Astrocyte (in vitro differentiated cells and primary cell): ENCODE measurements around the gene OR51I2. TPM values are rescaled to one million over a fixed set of nuclear protein-coding genes. Genes with fewer than 3 reads are reported as not detected.

ENCODE experiments used
- DNase-seq: peaks from one replicate; pipeline ENCODE4 v3.0.0-alpha.2; 2010; ENCODE audit warnings: low read depth
- FAIRE-seq: peaks from 2 replicates; lab custom pipeline; 2011; peaks lifted over from hg19 to GRCh38; lab: Jason Lieb, UNC
- H2AFZ ChIP-seq: 2 replicates; pipeline ENCODE4 v1.6.0; 2012; ENCODE audit warnings: low read depth, low read length, inconsistent platforms
- H3K27ac ChIP-seq: 2 replicates; pipeline ENCODE4 v1.5.1; 2011; ENCODE audit warnings: low read depth, low read length, inconsistent platforms
- H3K27me3 ChIP-seq: 2 replicates; pipeline ENCODE4 v1.6.0; 2011; ENCODE audit warnings: low read length, inconsistent platforms; ENCODE audit not compliant: insufficient read depth
- H3K36me3 ChIP-seq: 2 replicates; pipeline ENCODE4 v1.5.1; 2011; ENCODE audit warnings: low read length, inconsistent platforms; ENCODE audit not compliant: insufficient read depth
- H3K4me1 ChIP-seq: 2 replicates; pipeline ENCODE4 v1.5.1; 2011; ENCODE audit warnings: low read length, inconsistent platforms; ENCODE audit not compliant: insufficient read depth
- H3K4me2 ChIP-seq: 2 replicates; pipeline ENCODE4 v1.6.0; 2012; ENCODE audit warnings: low read length, inconsistent platforms
- H3K4me3 ChIP-seq: 2 replicates; pipeline ENCODE4 v1.5.1; 2011; ENCODE audit warnings: low read depth, mild to moderate bottlenecking, low read length, inconsistent platforms; ENCODE audit not compliant: insufficient read depth
- H3K79me2 ChIP-seq: 2 replicates; pipeline ENCODE4 v1.6.0; 2012; ENCODE audit warnings: mild to moderate bottlenecking, low read length, inconsistent platforms; ENCODE audit not compliant: insufficient read depth
- H3K9ac ChIP-seq: 2 replicates; pipeline ENCODE4 v1.6.0; 2012; ENCODE audit warnings: mild to moderate bottlenecking, low read length, inconsistent platforms
- H3K9me3 ChIP-seq: 2 replicates; pipeline ENCODE4 v1.5.1; 2012; ENCODE audit warnings: low read depth, mild to moderate bottlenecking, low read length, inconsistent platforms; ENCODE audit not compliant: insufficient read depth
- H4K20me1 ChIP-seq: 2 replicates; pipeline ENCODE4 v1.6.0; 2012; ENCODE audit warnings: low read length, inconsistent platforms; ENCODE audit not compliant: insufficient read depth
- H3K27ac Mint-ChIP-seq: one replicate; pipeline ENCODE4 v1.8.0; 2021; ENCODE audit warnings: mild to moderate bottlenecking, mixed read lengths; ENCODE audit not compliant: unreplicated experiment
- H3K27me3 Mint-ChIP-seq: one replicate; pipeline ENCODE4 v1.8.0; 2021; ENCODE audit warnings: low read depth, mixed read lengths; ENCODE audit not compliant: unreplicated experiment
- H3K36me3 Mint-ChIP-seq: one replicate; pipeline ENCODE4 v1.8.0; 2021; ENCODE audit warnings: low read depth, mixed read lengths; ENCODE audit not compliant: unreplicated experiment
- H3K4me1 Mint-ChIP-seq: one replicate; pipeline ENCODE4 v1.8.0; 2021; ENCODE audit warnings: low read depth, mixed read lengths; ENCODE audit not compliant: unreplicated experiment
- H3K4me3 Mint-ChIP-seq: one replicate; pipeline ENCODE4 v1.8.0; 2021; ENCODE audit warnings: mild to moderate bottlenecking, moderate library complexity, mixed read lengths; ENCODE audit not compliant: unreplicated experiment
- H3K9me3 Mint-ChIP-seq: one replicate; pipeline ENCODE4 v1.8.0; 2021; ENCODE audit warnings: mild to moderate bottlenecking, mixed read lengths; ENCODE audit not compliant: unreplicated experiment
- EZH2 ChIP-seq: IDR thresholded peaks from 2 replicates; pipeline ENCODE4 v1.6.1; 2012; ENCODE audit warnings: mild to moderate bottlenecking, low read length, inconsistent platforms; ENCODE audit not compliant: insufficient read depth
- total RNA-seq: library from RNA; stranded (reverse); gene quantifications from 2 replicates; pipeline ENCODE4 v1.2.1, GENCODE V29; 2021
- TF ChIP-seq, protein P1 (sequence below): IDR thresholded peaks from 2 replicates; pipeline ENCODE4 v1.5.1; 2011; ENCODE audit warnings: low read depth, mild to moderate bottlenecking, inconsistent platforms, low read length, moderate library complexity; ENCODE audit not compliant: insufficient read depth

OR51I2 gene
- total RNA-seq, 1 donor from 2014 or later = not detected

GRCh38 chr11:5443835-5444393, 5.2 kb upstream of the OR51I2 start:
- H3K27me3 Mint-ChIP-seq = peaks cover 3% of the 10 kb centered on the region
- H3K4me3 ChIP-seq = no peak overlapping the region
- no peaks in the 10 kb centered on the region for H3K4me1 Mint-ChIP-seq
- H3K4me2 ChIP-seq = no peak overlapping the region
- H3K79me2 ChIP-seq = no peaks in the 10 kb centered on the region
- no peak overlapping the region for H2AFZ ChIP-seq
- no peak overlapping the region for H3K9ac ChIP-seq
- no peaks in the 10 kb centered on the region for H4K20me1 ChIP-seq
- FAIRE-seq = no peak
- no peak overlapping the region for H3K4me3 Mint-ChIP-seq
- DNase-seq = no peak
- H3K36me3 Mint-ChIP-seq = no peaks in the 10 kb centered on the region
- no peaks in the 10 kb centered on the region for H3K36me3 ChIP-seq
- H3K9me3 Mint-ChIP-seq = no peaks in the 10 kb centered on the region
- no peaks in the 10 kb centered on the region for H3K9me3 ChIP-seq
- H3K4me1 ChIP-seq = no peaks in the 10 kb centered on the region
- no peak overlapping the region for H3K27ac ChIP-seq
- no peak overlapping the region for H3K27ac Mint-ChIP-seq
- H3K27me3 ChIP-seq = no peaks in the 10 kb centered on the region
- TF ChIP-seq, protein P1, sequence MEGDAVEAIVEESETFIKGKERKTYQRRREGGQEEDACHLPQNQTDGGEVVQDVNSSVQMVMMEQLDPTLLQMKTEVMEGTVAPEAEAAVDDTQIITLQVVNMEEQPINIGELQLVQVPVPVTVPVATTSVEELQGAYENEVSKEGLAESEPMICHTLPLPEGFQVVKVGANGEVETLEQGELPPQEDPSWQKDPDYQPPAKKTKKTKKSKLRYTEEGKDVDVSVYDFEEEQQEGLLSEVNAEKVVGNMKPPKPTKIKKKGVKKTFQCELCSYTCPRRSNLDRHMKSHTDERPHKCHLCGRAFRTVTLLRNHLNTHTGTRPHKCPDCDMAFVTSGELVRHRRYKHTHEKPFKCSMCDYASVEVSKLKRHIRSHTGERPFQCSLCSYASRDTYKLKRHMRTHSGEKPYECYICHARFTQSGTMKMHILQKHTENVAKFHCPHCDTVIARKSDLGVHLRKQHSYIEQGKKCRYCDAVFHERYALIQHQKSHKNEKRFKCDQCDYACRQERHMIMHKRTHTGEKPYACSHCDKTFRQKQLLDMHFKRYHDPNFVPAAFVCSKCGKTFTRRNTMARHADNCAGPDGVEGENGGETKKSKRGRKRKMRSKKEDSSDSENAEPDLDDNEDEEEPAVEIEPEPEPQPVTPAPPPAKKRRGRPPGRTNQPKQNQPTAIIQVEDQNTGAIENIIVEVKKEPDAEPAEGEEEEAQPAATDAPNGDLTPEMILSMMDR = no peak
- TF ChIP-seq EZH2 = no peak

GRCh38 chr11:5449432-5449831, 309 bp downstream of the OR51I2 start:
- H3K4me3 ChIP-seq = no peak overlapping the region
- no peaks in the 10 kb centered on the region for H4K20me1 ChIP-seq
- no peaks in the 10 kb centered on the region for H3K4me1 ChIP-seq
- H3K9me3 Mint-ChIP-seq = no peaks in the 10 kb centered on the region
- peaks cover 6% of the 10 kb centered on the region for H3K9me3 ChIP-seq
- H2AFZ ChIP-seq = no peak overlapping the region
- no peaks in the 10 kb centered on the region for H3K36me3 Mint-ChIP-seq
- DNase-seq = no peak
- no peak overlapping the region for H3K27ac Mint-ChIP-seq
- peaks cover 2% of the 10 kb centered on the region for H3K27me3 Mint-ChIP-seq
- H3K27me3 ChIP-seq = no peaks in the 10 kb centered on the region
- no peaks in the 10 kb centered on the region for H3K36me3 ChIP-seq
- no peak for FAIRE-seq
- no peak overlapping the region for H3K4me3 Mint-ChIP-seq
- no peaks in the 10 kb centered on the region for H3K4me1 Mint-ChIP-seq
- no peak overlapping the region for H3K4me2 ChIP-seq
- TF ChIP-seq, protein P1 = no peak
- TF ChIP-seq EZH2 = no peak
- no peak overlapping the region for H3K27ac ChIP-seq
- no peaks in the 10 kb centered on the region for H3K79me2 ChIP-seq
- H3K9ac ChIP-seq = no peak overlapping the region

- no peaks in the 10 kb centered on the region for H3K4me1 Mint-ChIP-seq
- Histone ChIP-seq H3K4me1 (no peaks in the 10 kb centered on the region), H3K9ac (no peak overlapping the region), H2AFZ (no peak overlapping the region), H3K36me3 (no peaks in the 10 kb centered on the region), H3K79me2 (no peaks in the 10 kb centered on the region), H3K9me3 (no peaks in the 10 kb centered on the region), H4K20me1 (no peaks in the 10 kb centered on the region), H3K4me3 (no peak overlapping the region), H3K4me2 (no peak overlapping the region), H3K27ac (no peak overlapping the region), H3K27me3 (no peaks in the 10 kb centered on the region)
- no peak overlapping the region for H3K4me3 Mint-ChIP-seq
- H3K27ac Mint-ChIP-seq = no peak overlapping the region
- no peak for DNase-seq
- no peaks in the 10 kb centered on the region for H3K36me3 Mint-ChIP-seq
- FAIRE-seq = no peak
- no peak for TF ChIP-seq EZH2
- TF ChIP-seq, protein P1 = no peak
- no peaks in the 10 kb centered on the region for H3K9me3 Mint-ChIP-seq
- no peaks in the 10 kb centered on the region for H3K27me3 Mint-ChIP-seq
Observed at GRCh38 chr11:5460983-5461621, 12.0 kb downstream of the OR51I2 start.
